Upper lobe of left lung (tissue), 6 donors: ENCODE measurements around the gene SOX10. TPM values are rescaled to one million over a fixed set of nuclear protein-coding genes. Genes with fewer than 3 reads are reported as not detected.

Experiments
- ATAC-seq, 2 donors: fragments of 200-7000 bp; cut with Tn5 transposase; one replicate each; pipeline ENCODE4 v1.9.1; 2022; ENCODE audit warnings: mild to moderate bottlenecking in 2 of 2, moderate library complexity in 2 of 2; ENCODE audit not compliant: low FRiP score in 2 of 2
- DNase-seq, 2 donors: peaks; one replicate each; pipeline ENCODE4 v3.0.0-alpha.2; 2019 to 2020
- H3K27ac ChIP-seq, 4 donors: fragments of 200-600 bp; sonication (generic); one replicate each; pipeline ENCODE4 v1.5.1; 2016 to 2019
- H3K27me3 ChIP-seq, 4 donors: fragments of 200-600 bp; sonication (generic); one replicate each; pipeline ENCODE4 v1.5.1; 2017 to 2019
- H3K36me3 ChIP-seq, 4 donors: fragments of 200-600 bp; sonication (generic); one replicate each; pipeline ENCODE4 v1.5.1; 2016 to 2019
- H3K4me1 ChIP-seq, 4 donors: fragments of 200-600 bp; sonication (generic); one replicate each; pipeline ENCODE4 v1.5.1; 2018 to 2019
- H3K4me3 ChIP-seq, 4 donors: fragments of 200-600 bp; sonication (generic); one replicate each; pipeline ENCODE4 v1.5.1; 2017 to 2019; ENCODE audit warnings: mild to moderate bottlenecking in 2 of 4, moderate library complexity in 1 of 4
- H3K9me3 ChIP-seq, 4 donors: fragments of 200-600 bp; sonication (generic); one replicate each; pipeline ENCODE4 v1.5.1; 2018 to 2019
- EP300 ChIP-seq, 4 donors: sonication (generic); formaldehyde crosslinking; IDR thresholded peaks; one replicate each; pipeline ENCODE4 v1.5.1; 2017; ENCODE audit warnings: antibody characterized with exemption in 4 of 4, control low read depth in 2 of 4
- POLR2A ChIP-seq, 4 donors: fragments of 450-650 bp; IDR thresholded peaks; one replicate each; pipeline ENCODE4 v1.5.1; 2016 to 2017; ENCODE audit warnings: antibody characterized with exemption in 4 of 4, mild to moderate bottlenecking in 2 of 4
- POLR2AphosphoS5 ChIP-seq, 2 donors: sonication (generic); formaldehyde crosslinking; IDR thresholded peaks; one replicate each; pipeline ENCODE4 v1.5.1; 2017; ENCODE audit warnings: antibody characterized with exemption in 2 of 2
- WGBS, 2 donors: methylation state at CpG; one replicate each; pipeline ENCODE4 v1.1.5; 2017 to 2018; 5-methylcytosine and 5-hydroxymethylcytosine counted together
- total RNA-seq, 6 donors: library from RNA; depleted of rRNA in 4 of 6; stranded (reverse); fragments of >200 nt in 4 of 6; gene quantifications; one replicate each; pipeline versions ENCODE4 v1.1.0 to v1.2.1, GENCODE V29; 2016 to 2021
- TF ChIP-seq, protein P1 (sequence below), 6 experiments: fragments of 450-650 bp in 4 of 6; fragments of 200-600 bp in 2 of 6; sonication (generic) in 2 of 6; IDR thresholded peaks; one replicate each; pipeline ENCODE4 v1.5.1; 2016 to 2019; ENCODE audit warnings: antibody characterized with exemption in 6 of 6
- donor health status: DM: no; HTN: no; CAD: no; lungs with moderate emphysema.
- donor health status: DM: no; HTN: yes; CAD: no; lungs with severe emphysema.

Gene SOX10
- total RNA-seq: under 1 TPM in 1 of 6 donors, not detected in 5; 0.15 TPM

- 87 to 89% methylated on average over 20 to 42 of the region's 42 CpGs for WGBS, 2 donors
- H3K27me3 ChIP-seq: no peaks in the 10 kb centered on the region
- no peaks in the 10 kb centered on the region for H3K9me3 ChIP-seq
- H3K4me1 ChIP-seq: no peaks in the 10 kb centered on the region
- no peak within 1 kb of the TSS for H3K27ac ChIP-seq
- TF ChIP-seq POLR2A (IDR thresholded peaks at IDR 0.05): no peak
- TF ChIP-seq, protein P1, sequence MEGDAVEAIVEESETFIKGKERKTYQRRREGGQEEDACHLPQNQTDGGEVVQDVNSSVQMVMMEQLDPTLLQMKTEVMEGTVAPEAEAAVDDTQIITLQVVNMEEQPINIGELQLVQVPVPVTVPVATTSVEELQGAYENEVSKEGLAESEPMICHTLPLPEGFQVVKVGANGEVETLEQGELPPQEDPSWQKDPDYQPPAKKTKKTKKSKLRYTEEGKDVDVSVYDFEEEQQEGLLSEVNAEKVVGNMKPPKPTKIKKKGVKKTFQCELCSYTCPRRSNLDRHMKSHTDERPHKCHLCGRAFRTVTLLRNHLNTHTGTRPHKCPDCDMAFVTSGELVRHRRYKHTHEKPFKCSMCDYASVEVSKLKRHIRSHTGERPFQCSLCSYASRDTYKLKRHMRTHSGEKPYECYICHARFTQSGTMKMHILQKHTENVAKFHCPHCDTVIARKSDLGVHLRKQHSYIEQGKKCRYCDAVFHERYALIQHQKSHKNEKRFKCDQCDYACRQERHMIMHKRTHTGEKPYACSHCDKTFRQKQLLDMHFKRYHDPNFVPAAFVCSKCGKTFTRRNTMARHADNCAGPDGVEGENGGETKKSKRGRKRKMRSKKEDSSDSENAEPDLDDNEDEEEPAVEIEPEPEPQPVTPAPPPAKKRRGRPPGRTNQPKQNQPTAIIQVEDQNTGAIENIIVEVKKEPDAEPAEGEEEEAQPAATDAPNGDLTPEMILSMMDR (IDR thresholded peaks at IDR 0.05): no peak
- TF ChIP-seq POLR2AphosphoS5 (IDR thresholded peaks at IDR 0.05): no peak
- TF ChIP-seq EP300 (IDR thresholded peaks at IDR 0.05): no peak
- DNase-seq (no peak), ATAC-seq (no peak)
- peaks cover 0 to 4% (median 2%) of the 10 kb centered on the region in 4 donors for H3K36me3 ChIP-seq
- H3K4me3 ChIP-seq: no peak within 1 kb of the TSS
Observed at GRCh38 chr22:37983860-37984791, at the start of gene SOX10. TSS of gene SOX10 (minus strand) at chr22:37984555. CDS start at chr22:37983784, 771 bp downstream.

- Histone ChIP-seq H3K27ac (peak overlapping the region; percentile 41 to 82 (median 78)), H3K27me3 (no peaks in the 10 kb centered on the region), H3K4me3 (no peak overlapping the region), H3K36me3 (no peaks in the 10 kb centered on the region), H3K9me3 (no peaks in the 10 kb centered on the region), H3K4me1 (peaks cover 20 to 23% (median 22%) of the 10 kb centered on the region in 4 donors)
- DNase-seq (peak in 1 of 2 donors; percentile 74), ATAC-seq (peak in 1 of 2 donors; percentile 5)
- WGBS, 2 donors: 65 to 74% methylated on average over 13 to 25 of the region's 27 CpGs
- TF ChIP-seq EP300 (IDR thresholded peaks at IDR 0.05) (no peak), POLR2AphosphoS5 (IDR thresholded peaks at IDR 0.05) (peak in 1 of 2 donors; percentile 8)
Observed at GRCh38 chr22:38033522-38034277, 49.3 kb upstream of the SOX10 start.

- Histone ChIP-seq H3K4me3 (no peak overlapping the region), H3K4me1 (peaks cover 20 to 26% (median 22%) of the 10 kb centered on the region in 4 donors), H3K27ac (peak overlapping the region in 3 of 4 donors; percentile 77 to 82 (median 79)), H3K27me3 (no peaks in the 10 kb centered on the region), H3K36me3 (no peaks in the 10 kb centered on the region), H3K9me3 (no peaks in the 10 kb centered on the region)
- no peak for TF ChIP-seq POLR2AphosphoS5 (IDR thresholded peaks at IDR 0.05)
- TF ChIP-seq, protein P1 (IDR thresholded peaks at IDR 0.05): no peak
- ATAC-seq (no peak), DNase-seq (no peak)
- 82 to 84% methylated on average over 13 to 18 of the region's 19 CpGs for WGBS, 2 donors
Observed at GRCh38 chr22:38032681-38033521, 48.5 kb upstream of the SOX10 start.

- Histone ChIP-seq H3K4me3 (no peak overlapping the region), H3K27me3 (no peaks in the 10 kb centered on the region), H3K27ac (no peak overlapping the region), H3K9me3 (no peaks in the 10 kb centered on the region), H3K36me3 (no peaks in the 10 kb centered on the region), H3K4me1 (peaks cover 20 to 26% (median 22%) of the 10 kb centered on the region in 4 donors)
- peak in 1 of 2 donors; percentile 63 for DNase-seq
- TF ChIP-seq EP300 (IDR thresholded peaks at IDR 0.05): no peak
- no peak for TF ChIP-seq POLR2A (IDR thresholded peaks at IDR 0.05)
- TF ChIP-seq POLR2AphosphoS5 (IDR thresholded peaks at IDR 0.05): no peak
- TF ChIP-seq, protein P1 (IDR thresholded peaks at IDR 0.05): no peak
- WGBS, 2 donors: 91 to 92% methylated on average over 12 of the region's 12 CpGs
- ATAC-seq: no peak
Observed at GRCh38 chr22:38031491-38031890, 47.1 kb upstream of the SOX10 start.
